ENCODE data around the gene TFF3.

DNA sequence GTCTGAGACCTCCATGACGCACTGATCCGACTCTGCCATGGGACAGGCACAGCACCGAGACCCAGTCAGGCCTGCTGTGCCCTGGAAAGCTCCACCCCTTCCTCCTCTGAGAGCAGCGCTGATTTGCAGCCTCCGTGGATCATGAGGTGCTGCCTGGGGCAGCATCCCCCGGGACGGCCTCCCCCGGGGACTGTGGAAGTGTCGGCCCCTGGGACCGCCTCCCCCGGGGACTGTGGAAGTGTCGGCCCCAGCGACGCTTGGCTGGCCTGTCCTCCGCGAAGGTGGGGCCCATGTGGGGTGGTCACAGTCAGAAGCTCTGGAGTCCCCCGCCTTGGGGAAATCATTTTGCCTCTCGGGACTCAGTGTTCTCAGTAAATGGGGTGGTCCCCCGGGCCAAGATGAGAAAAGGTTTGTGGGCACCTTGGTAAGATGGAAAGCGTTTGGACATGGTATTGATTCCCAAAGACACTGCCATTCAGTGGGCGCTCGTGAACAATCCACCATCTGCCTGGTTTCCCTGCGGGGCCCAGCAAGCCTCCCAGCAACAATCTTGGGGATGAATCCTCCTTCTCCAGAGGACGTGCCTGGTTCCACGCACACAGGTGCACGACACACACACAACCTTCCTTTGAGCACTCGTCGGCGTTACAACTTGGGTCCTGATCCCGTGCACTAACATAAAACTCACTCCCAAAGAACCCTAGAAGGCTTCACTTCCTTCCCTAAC lies 32.6 kb upstream of the TFF3 start:
- TF ChIP-seq CTCF (conservative IDR thresholded peaks at IDR 0.05; ENCODE audit: low read length) (no peak), EZH2phosphoT487 (IDR thresholded peaks at IDR 0.05; ENCODE audit: borderline replicate concordance) (no peak)
